Measurements from ENCODE around the gene CDIPT. TPM values are rescaled to one million over a fixed set of nuclear protein-coding genes. Genes with fewer than 3 reads are reported as not detected.

Gene CDIPT
- total and polyA plus RNA-seq, 2 of the 13 experiments (the other 11 are each of a cell fraction or from before 2014, with no cell fraction given): 54.9 to 97.5 TPM

- TF ChIP-seq DMTF1 (CRISPR knock-in tag; IDR thresholded peaks at IDR 0.05): no peak
- peak; percentile 73; the same call in 1 of the 2 replicates for TF ChIP-seq ZFP82 (CRISPR knock-in tag; IDR thresholded peaks at IDR 0.05; ENCODE audit: borderline replicate concordance)
- TF ChIP-seq ZMYM4 (CRISPR knock-in tag; IDR thresholded peaks at IDR 0.05): no peak; the same call in 1 of the 2 replicates
- no peak for TF ChIP-seq CBX1 (IDR thresholded peaks at IDR 0.05; ENCODE audit: low read depth)
- TF ChIP-seq ZNF850 (CRISPR knock-in tag; conservative IDR thresholded peaks at IDR 0.05): no peak
- TF ChIP-seq REXO4 (CRISPR knock-in tag; IDR thresholded peaks at IDR 0.05; ENCODE audit: borderline replicate concordance): no peak
- no peak for TF ChIP-seq THAP8 (CRISPR knock-in tag; IDR thresholded peaks at IDR 0.05; ENCODE audit: borderline replicate concordance)
- TF ChIP-seq SP140L (CRISPR knock-in tag; IDR thresholded peaks at IDR 0.05; ENCODE audit: borderline replicate concordance): peak; percentile 98; the same call in 1 of the 2 replicates
- TF ChIP-seq ZNF224 (CRISPR knock-in tag; IDR thresholded peaks at IDR 0.05): no peak
- TF ChIP-seq RAD21 (CRISPR knock-in tag; IDR thresholded peaks at IDR 0.05): no peak; the same call in 1 of the 2 replicates
- TF ChIP-seq TARDBP (CRISPR knock-in tag; IDR thresholded peaks at IDR 0.05): no peak
- 0 out of 2 replicates have a peak, but pooled peaks have one; percentile 95 for TF ChIP-seq POGK (CRISPR knock-in tag; conservative IDR thresholded peaks at IDR 0.05)
- TF ChIP-seq CEBPG (CRISPR knock-in tag; IDR thresholded peaks at IDR 0.05): no peak
- TF ChIP-seq ZMAT5 (CRISPR knock-in tag; IDR thresholded peaks at IDR 0.05; ENCODE audit: borderline replicate concordance, low read depth): no peak
- 0 out of 2 replicates have a peak, but pooled peaks have one; percentile 82 for TF ChIP-seq LRRFIP1 (CRISPR knock-in tag; conservative IDR thresholded peaks at IDR 0.05)
- TF ChIP-seq ZFP1 (CRISPR knock-in tag; IDR thresholded peaks at IDR 0.05): peak; percentile 69; the same call in 1 of the 2 replicates
- TF ChIP-seq HOXD1 (CRISPR knock-in tag; IDR thresholded peaks at IDR 0.05): peak; percentile 94
- peak; percentile 89; the same call in 1 of the 2 replicates for TF ChIP-seq TEAD2 (CRISPR knock-in tag; IDR thresholded peaks at IDR 0.05)
- TF ChIP-seq ZNF816 (CRISPR knock-in tag; IDR thresholded peaks at IDR 0.05; ENCODE audit: borderline replicate concordance): no peak
- no peak for TF ChIP-seq ZBTB42 (CRISPR knock-in tag; IDR thresholded peaks at IDR 0.05)
- TF ChIP-seq MXD4 (CRISPR knock-in tag; IDR thresholded peaks at IDR 0.05): peak; percentile 91; the same call in 1 of the 2 replicates
- TF ChIP-seq ZNF510 (CRISPR knock-in tag; IDR thresholded peaks at IDR 0.05; ENCODE audit: low read depth): no peak
- no peak; the same call in 1 of the 2 replicates for TF ChIP-seq GLI4 (CRISPR knock-in tag; IDR thresholded peaks at IDR 0.05; ENCODE audit: borderline replicate concordance)
These were observed 36.6 kb upstream of the CDIPT start, which contains the start of gene SEZ6L2 (continued) for GRCh38 chr16:29899516-29900101.
